Measurements from ENCODE around the gene PARD3B.

PARD3B gene

DNA sequence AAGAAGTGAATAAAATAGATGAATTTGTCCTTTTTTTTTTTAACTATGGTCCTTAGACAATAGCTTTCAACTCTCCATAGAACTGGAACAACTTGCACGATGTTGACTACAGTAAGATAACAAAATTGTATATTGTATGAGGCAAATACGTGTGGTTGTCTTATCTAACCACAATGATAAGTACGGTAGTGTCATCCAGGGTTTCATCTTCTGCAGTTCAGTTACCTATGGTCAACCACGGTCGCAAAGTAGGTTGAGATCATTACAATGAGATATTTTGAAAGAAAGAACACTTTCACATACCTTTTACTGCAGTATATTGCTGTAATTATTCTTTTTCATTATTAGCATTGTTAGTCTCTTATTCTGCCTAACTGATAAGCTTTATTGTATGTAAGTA lies 295.2 kb downstream of the PARD3B start:
- no peak for DNase-seq (ENCODE audit: low read depth, low spot score)

DNA sequence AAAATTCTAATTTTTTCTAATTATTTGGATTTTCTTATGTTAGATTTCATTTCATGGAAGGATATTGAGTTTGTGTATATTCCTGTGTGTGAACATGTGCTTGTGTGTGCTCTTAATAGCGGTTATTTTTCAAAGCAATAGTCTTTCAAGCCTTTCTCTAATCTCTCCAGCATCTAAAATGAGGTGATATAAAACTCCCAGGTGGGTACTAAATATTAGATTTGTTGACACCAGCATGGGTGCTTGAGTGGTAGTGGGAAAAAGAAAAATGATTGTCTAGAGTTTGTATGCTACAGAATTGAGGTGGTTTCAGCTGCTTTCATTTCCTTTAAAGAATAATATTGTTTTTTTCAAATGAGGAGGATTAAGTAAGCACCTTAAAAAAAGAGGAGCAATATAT lies 296.8 kb downstream of the PARD3B start:
- no peak for DNase-seq (ENCODE audit: low read depth, low spot score)

DNA sequence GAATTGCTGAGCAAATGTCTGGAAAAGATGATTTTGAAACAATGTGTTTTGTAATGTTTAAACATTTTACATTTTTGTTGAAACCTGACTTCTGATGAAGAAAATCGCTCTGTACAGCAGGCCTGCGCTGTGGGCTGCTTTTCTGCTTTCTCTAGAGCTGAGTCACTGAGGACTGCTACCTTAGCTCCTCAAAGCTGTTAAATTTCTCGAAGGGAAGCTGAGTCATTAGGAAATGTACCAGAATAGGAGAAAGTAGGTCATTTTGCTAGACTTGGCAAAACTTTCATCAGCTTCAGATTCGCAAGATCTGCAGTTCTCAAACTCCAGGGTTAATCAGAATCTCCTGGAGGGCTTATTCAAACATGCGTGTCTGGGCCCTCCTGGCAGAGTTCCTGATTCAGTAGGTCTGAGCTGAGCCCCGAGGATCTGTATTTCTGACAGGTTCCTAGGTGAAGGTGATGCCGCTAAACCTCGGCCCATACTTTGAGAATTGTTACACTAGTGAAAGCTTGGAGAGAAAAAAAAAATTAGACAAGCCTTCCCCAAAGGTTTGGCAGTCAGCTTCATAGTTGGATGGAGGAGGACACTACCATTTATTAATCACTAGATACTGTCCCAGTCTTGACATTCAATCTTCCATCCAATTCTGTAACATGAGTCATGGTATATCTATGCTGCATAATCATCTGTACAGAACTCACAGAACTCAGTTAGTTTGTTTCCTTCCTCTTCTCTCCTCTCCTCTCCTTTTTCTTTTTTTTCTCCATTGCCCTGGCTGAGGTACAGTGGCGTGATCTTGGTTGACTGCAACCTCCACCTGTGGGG lies 297.6 kb downstream of the PARD3B start:
- DNase-seq (ENCODE audit: low read depth, low spot score): no peak

DNA sequence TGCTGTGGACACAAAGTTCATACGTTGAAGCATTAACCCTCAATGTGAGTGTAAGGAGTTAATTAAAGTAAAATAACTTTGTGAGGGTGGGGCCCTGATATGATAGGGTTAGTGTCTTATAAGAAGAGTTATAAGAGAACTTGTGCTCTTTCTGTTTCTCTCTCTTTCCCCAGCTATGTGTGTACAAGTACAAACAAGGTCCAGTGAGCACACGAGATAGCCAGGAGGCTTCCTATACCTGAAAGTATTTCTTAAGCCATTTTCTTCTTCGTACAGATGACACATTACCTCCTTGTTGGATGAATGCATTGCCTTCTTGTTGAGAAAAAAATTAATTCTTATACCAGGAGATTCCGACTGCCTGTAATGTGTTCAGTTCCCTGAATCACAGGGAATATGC lies 301.2 kb downstream of the PARD3B start:
- DNase-seq (ENCODE audit: low read depth, low spot score): no peak

GRCh38 chr2:204849892-204850291 lies 304.6 kb downstream of the PARD3B start:
- DNase-seq (ENCODE audit: low read depth, low spot score): no peak

DNA sequence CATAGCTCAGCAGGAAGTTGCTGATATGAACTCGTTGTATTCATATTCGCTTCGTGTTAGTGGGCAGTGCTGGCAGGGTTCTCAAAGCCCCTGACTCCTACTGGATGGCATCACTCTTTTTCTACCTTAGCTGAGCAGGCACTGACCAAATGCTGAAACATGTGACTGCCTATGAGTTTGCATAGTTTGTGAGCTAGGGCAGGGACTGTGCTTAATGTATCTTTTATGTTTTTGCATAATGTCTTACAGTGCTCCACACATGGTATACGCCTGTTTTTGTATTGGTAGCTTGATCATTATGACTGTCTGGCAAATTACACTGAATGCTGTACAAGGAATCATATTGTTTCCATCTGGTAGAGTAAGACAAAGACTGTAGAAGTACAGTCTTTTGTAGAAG lies 305.3 kb downstream of the PARD3B start:
- no peak for DNase-seq (ENCODE audit: low read depth, low spot score)

- DNase-seq (ENCODE audit: low read depth, low spot score): no peak
Observed at GRCh38 chr2:204853905-204854304, 308.6 kb downstream of the PARD3B start.

DNA sequence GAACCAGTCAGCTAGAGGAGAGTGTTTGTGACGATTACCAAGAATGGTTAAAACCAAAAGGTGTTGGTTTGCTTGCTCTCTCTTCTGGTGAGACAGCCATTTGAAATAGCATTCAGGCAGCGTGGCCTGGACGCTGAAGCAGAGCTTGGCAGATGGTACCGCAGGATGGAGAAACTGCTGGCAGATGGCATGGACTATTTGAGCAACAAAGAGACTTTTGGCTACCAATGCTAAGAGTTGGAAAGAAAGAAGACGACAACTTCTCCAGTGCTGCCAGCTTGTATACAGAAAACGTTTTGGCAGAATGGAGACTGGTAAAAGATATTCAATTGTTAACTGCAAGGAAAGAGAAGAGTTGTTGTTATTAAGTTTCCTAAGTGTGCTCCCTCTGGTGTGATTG lies 315.0 kb downstream of the PARD3B start:
- no peak for DNase-seq (ENCODE audit: low read depth, low spot score)

- DNase-seq (ENCODE audit: low read depth, low spot score): no peak
Observed at GRCh38 chr2:204862809-204863208, 317.5 kb downstream of the PARD3B start.

DNA sequence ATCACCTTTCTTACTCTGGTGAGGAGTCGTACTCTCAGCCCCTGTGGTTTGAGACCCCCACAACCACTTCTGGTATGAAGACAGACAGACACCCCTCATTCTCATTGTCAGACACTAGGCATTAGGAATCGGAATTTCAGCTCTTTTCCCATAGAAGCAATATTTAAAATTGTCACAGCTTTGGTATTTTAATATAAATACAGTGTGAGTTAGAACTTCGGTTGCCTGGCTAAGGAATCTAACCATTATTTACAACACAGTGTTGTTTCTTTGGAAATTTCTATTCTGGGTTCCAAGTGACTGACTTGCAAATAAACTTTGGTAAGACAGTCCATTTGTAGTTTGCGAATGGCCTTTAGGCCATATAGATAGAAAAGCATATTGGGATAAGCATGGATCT lies 318.1 kb downstream of the PARD3B start:
- DNase-seq (ENCODE audit: low read depth, low spot score): no peak

- no peak for DNase-seq (ENCODE audit: low read depth, low spot score)
Observed at GRCh38 chr2:204869132-204869823, 324.0 kb downstream of the PARD3B start.

DNA sequence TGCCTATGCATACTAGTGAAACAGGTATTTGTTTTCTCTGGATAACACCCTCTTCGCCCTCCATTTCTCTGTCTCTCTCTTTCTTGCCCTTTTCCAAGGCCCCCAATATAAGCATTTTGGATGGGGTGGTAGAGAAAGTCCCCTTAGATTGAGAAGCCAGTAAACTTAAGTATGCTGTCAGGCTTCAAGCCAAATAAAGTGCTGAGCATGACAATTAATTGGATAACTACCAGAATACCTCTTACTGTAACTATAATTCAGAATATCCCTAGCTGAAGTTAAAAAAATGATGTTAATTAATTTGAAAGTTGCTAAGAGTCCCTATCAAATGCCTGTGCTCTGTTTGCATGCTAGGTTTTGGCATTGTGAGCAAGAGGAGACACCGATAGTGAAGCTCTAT lies 324.8 kb downstream of the PARD3B start:
- no peak for DNase-seq (ENCODE audit: low read depth, low spot score)

- DNase-seq (ENCODE audit: low read depth, low spot score): no peak
Observed at GRCh38 chr2:204871231-204871953, 326.1 kb downstream of the PARD3B start.

- no peak for DNase-seq (ENCODE audit: low read depth, low spot score)
Observed at GRCh38 chr2:204876311-204876710, 331.0 kb downstream of the PARD3B start.

- DNase-seq (ENCODE audit: low read depth, low spot score): no peak
Observed at GRCh38 chr2:204877691-204878090, 332.4 kb downstream of the PARD3B start.

DNA sequence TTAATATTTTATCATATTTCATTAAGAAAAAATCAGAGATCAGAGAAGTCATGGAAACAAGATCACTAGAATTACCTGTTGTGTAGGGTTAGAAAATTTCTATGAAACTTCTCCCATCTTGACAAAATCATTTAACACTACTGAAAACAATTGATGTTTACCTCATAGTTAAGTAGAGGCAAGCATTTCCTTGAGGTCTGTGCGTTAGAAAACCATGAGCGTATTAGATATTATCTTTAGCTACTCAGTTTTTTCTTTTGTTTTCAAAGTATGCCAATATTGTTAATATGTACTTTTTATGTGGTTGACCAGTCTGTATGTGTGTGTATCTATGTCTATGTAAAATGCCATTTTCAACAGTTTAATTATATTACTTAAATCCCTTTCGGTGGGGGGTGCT lies 335.7 kb downstream of the PARD3B start:
- DNase-seq (ENCODE audit: low read depth, low spot score): no peak

- no peak for DNase-seq (ENCODE audit: low read depth, low spot score)
Observed at GRCh38 chr2:204881655-204882054, 336.4 kb downstream of the PARD3B start.

DNA sequence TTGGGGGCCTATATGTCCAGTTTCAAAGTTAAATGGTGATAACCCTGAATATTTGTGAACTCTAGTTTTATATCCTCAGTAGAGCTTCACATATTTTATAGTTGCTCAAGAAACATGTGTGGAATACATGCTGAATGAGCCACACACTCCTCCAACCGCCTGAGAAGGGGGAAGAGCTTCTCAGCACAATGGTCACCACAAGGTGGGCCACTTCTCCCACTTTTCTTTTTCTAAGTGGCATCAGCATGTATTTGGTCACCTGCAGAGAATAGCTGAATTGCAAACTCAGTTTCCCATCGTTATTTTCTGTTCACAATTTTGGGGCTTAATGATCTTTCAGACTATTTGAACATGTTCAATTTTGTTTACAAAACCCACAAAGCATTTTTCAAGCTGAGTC lies 340.5 kb downstream of the PARD3B start:
- no peak for DNase-seq (ENCODE audit: low read depth, low spot score)

- no peak for DNase-seq (ENCODE audit: low read depth, low spot score)
Observed at GRCh38 chr2:204886713-204887112, 341.4 kb downstream of the PARD3B start.

- DNase-seq (ENCODE audit: low read depth, low spot score): no peak
Observed at GRCh38 chr2:204888222-204888621, 342.9 kb downstream of the PARD3B start.

GRCh38 chr2:204890680-204891079 lies 345.4 kb downstream of the PARD3B start:
- no peak for DNase-seq (ENCODE audit: low read depth, low spot score)

- DNase-seq (ENCODE audit: low read depth, low spot score): no peak
Observed at GRCh38 chr2:204891739-204892138, 346.5 kb downstream of the PARD3B start.

All from iPS DF 19.7 (cell line).